B cell (primary cell): Measurements from ENCODE around the gene PAM16. TPM values are rescaled to one million over a fixed set of nuclear protein-coding genes. Genes with fewer than 3 reads are reported as not detected.

Source experiments
- ATAC-seq: fragments of 200-7000 bp; cut with Tn5 transposase; one replicate; pipeline ENCODE4 v1.10.0; 2021; ENCODE audit warnings: low read depth, mild to moderate bottlenecking, moderate number of reproducible peaks, moderate library complexity
- CTCF ChIA-PET: fragments of 350-600 bp; sonication (Branson Sonifier 250); formaldehyde crosslinking; loops from one replicate; lab custom pipeline; 2021; ENCODE audit warnings: antibody characterized with exemption, inconsistent platforms; lab: Charles Lee
- POLR2A ChIA-PET: fragments of 350-600 bp; sonication (Branson Sonifier 250); formaldehyde crosslinking; loops from one replicate; lab custom pipeline; 2021; ENCODE audit warnings: antibody characterized with exemption; lab: Charles Lee
- DNase-seq: peaks from one replicate; pipeline ENCODE4 v3.0.0; 2013
- H2AFZ ChIP-seq: 2 replicates; pipeline ENCODE4 v1.6.1; 2012; ENCODE audit warnings: mild to moderate bottlenecking, low read depth, low read length; ENCODE audit not compliant: insufficient read depth, poor library complexity, severe bottlenecking
- H3K27ac ChIP-seq, 2 donors: 1 replicate in 1 of 2; 2 replicates in 1 of 2; pipeline ENCODE4 v1.5.1; 2012 to 2013; ENCODE audit warnings: low read length in 2 of 2, mild to moderate bottlenecking in 2 of 2, moderate library complexity in 1 of 2
- H3K27me3 ChIP-seq, 4 experiments: fragments of 200-600 bp in 1 of 4; sonication (generic) in 1 of 4; replicated peaks in 1 of 4; 1 replicate in 2 of 4; 2 replicates in 2 of 4; pipeline versions ENCODE4 v1.6.1 to v1.7.0; 2013 to 2016; ENCODE audit warnings: low read length in 3 of 4, mild to moderate bottlenecking in 2 of 4, mixed read lengths in 1 of 4, moderate library complexity in 1 of 4; ENCODE audit not compliant: insufficient read depth in 4 of 4, control insufficient read depth in 3 of 4; ENCODE audit errors: control extremely low read depth in 1 of 4
- H3K36me3 ChIP-seq, 2 experiments: replicated peaks in 1 of 2; 1 replicate in 1 of 2; 2 replicates in 1 of 2; pipeline versions ENCODE4 v1.6.1 to v1.7.1; 2013; ENCODE audit warnings: low read length in 1 of 2; ENCODE audit not compliant: insufficient read depth in 2 of 2, control insufficient read depth in 1 of 2; ENCODE audit errors: control extremely low read depth in 1 of 2, extremely low read depth in 1 of 2
- H3K4me1 ChIP-seq, 2 donors: fragments of 200-600 bp in 1 of 2; sonication (generic) in 1 of 2; 1 replicate in 1 of 2; 2 replicates in 1 of 2; pipeline versions ENCODE4 v1.5.1 to v1.6.1; 2013 to 2017; ENCODE audit warnings: low read length in 2 of 2; ENCODE audit not compliant: control insufficient read depth in 2 of 2, insufficient read depth in 2 of 2
- H3K4me2 ChIP-seq: replicated peaks from 2 replicates; pipeline ENCODE3; 2012; ENCODE audit warnings: mild to moderate bottlenecking, low read depth, low read length; ENCODE audit not compliant: poor library complexity, severe bottlenecking
- H3K4me3 ChIP-seq, 5 experiments: fragments of 200-600 bp in 1 of 5; sonication (generic) in 1 of 5; 1 replicate in 3 of 5; 2 replicates in 2 of 5; pipeline versions ENCODE4 v1.5.1 to v1.7.0; 2011 to 2016; ENCODE audit warnings: low read length in 4 of 5, mild to moderate bottlenecking in 4 of 5, low read depth in 2 of 5, control low read depth in 1 of 5, moderate library complexity in 1 of 5; ENCODE audit not compliant: insufficient read depth in 1 of 5; ENCODE audit errors: control extremely low read depth in 1 of 5, extremely low read depth in 1 of 5
- H3K79me2 ChIP-seq: fragments of 200-600 bp; sonication (generic); one replicate; pipeline ENCODE4 v1.6.0; 2016; ENCODE audit warnings: low read length; ENCODE audit not compliant: control insufficient read depth, insufficient read depth
- H3K9ac ChIP-seq: fragments of 200-600 bp; sonication (generic); 2 replicates; pipeline ENCODE4 v1.6.1; 2017; ENCODE audit warnings: mild to moderate bottlenecking, low read length, moderate library complexity
- H3K9me3 ChIP-seq, 3 donors: one replicate each; pipeline versions ENCODE4 v1.6.1 to v1.7.1; 2013; ENCODE audit warnings: low read length in 2 of 3; ENCODE audit not compliant: control insufficient read depth in 2 of 3, insufficient read depth in 1 of 3; ENCODE audit errors: control extremely low read depth in 1 of 3
- H4K20me1 ChIP-seq: 2 replicates; pipeline ENCODE4 v1.6.0; 2012; ENCODE audit warnings: mild to moderate bottlenecking, low read length; ENCODE audit not compliant: insufficient read depth, control insufficient read depth, poor library complexity, severe bottlenecking
- H3K27ac Mint-ChIP-seq: one replicate; pipeline ENCODE4 v1.8.0; 2021; ENCODE audit warnings: mixed read lengths
- H3K27me3 Mint-ChIP-seq: one replicate; pipeline ENCODE4 v1.8.0; 2021; ENCODE audit warnings: mixed read lengths
- H3K4me1 Mint-ChIP-seq: one replicate; pipeline ENCODE4 v1.8.0; 2021; ENCODE audit warnings: mixed read lengths
- H3K4me3 Mint-ChIP-seq: one replicate; pipeline ENCODE4 v1.8.0; 2021; ENCODE audit warnings: mixed read lengths
- H3K9me3 Mint-ChIP-seq: one replicate; pipeline ENCODE4 v1.8.0; 2022; ENCODE audit warnings: mixed read lengths; ENCODE audit not compliant: insufficient read depth
- EZH2 ChIP-seq: IDR thresholded peaks from 2 replicates; pipeline ENCODE4 v1.6.1; 2012; ENCODE audit warnings: borderline replicate concordance, low read depth, mild to moderate bottlenecking, moderate library complexity, low read length; ENCODE audit not compliant: insufficient read depth, poor library complexity, severe bottlenecking
- WGBS: methylation state at CpG from one replicate; pipeline ENCODE4 v1.1.5; 2013; ENCODE audit warnings: missing lambda C conversion rate; ENCODE audit not compliant: insufficient coverage; 5-methylcytosine and 5-hydroxymethylcytosine counted together
- intact Hi-C: fragments of 100-400 bp; cut with micrococcal nuclease; formaldehyde crosslinking; loops from one replicate; pipeline ENCODE4 v1.10.0; 2022
- polyA plus RNA-seq: library from polyadenylated mRNA; depleted of rRNA; stranded (reverse); fragments of >200 nt; gene quantifications from 2 replicates; pipeline ENCODE4 v1.2.3, GENCODE V29; 2012
- total RNA-seq, 2 donors: library from RNA; stranded (reverse); fragments of 120-200 nt in 1 of 2; gene quantifications; 1 replicate in 1 of 2; 2 replicates in 1 of 2; pipeline versions ENCODE4 v1.2.3 to v1.2.4, GENCODE V29; 2013 to 2022
- TF ChIP-seq, protein P1 (sequence below): fragments of 200-600 bp; IDR thresholded peaks from one replicate; pipeline ENCODE4 v1.8.0; 2022; ENCODE audit warnings: antibody characterized with exemption, mild to moderate bottlenecking

The PAM16 gene
- total and polyA plus RNA-seq, 2 donors (not counting 1 experiment from before 2014, with no cell fraction given): 57.3 to 64.1 TPM

DNA sequence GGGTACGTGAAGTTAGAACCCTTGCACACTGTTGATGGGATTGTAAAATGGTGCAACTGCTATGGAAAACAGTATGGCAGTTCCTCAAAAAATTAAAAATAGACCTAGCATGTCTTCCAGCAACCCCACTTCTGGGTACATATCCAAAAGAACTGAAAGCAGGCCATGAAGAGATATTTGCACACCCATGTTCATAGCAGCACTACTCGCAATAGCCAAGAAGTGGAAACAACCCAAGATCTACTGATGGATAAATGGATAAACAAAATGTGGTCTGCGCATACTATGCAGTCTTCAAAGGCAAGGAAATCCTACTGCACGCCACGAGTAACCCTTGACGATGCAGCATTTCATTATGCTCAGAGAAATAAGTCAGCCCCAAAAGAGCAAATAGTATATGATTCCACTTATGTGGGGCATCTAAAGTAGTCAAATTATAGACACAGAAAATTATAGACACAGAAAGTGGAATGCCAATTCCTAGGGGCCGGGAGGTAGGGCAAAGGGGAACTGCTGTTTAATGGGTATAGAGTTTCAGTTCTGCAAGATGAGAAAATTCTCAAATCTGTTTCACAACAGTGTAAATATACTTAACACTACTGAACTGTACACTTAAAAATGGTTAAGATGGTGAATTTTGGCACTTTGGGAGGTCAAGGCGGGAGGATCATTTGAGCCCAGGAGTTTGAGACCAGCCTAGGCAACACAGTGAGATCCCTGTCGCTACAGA is 48.0 kb upstream of the PAM16 start:
- CTCF ChIA-PET: interaction anchor here (0.8 to 7.6 kb wide), 3 partner anchors 16 to 109 kb away, joined by 4 to 108 read pairs (median 37); partner anchors contain the start of gene CORO7
- Histone ChIP-seq H3K27ac (no peak overlapping the region), H3K4me1 (peaks cover 0 to 6% of the 10 kb centered on the region in 2 donors), H4K20me1 (peaks cover 86% of the 10 kb centered on the region), H3K27me3 (no peaks in the 10 kb centered on the region), H2AFZ (no peak overlapping the region), H3K9me3 (no peaks in the 10 kb centered on the region), H3K36me3 (peaks cover 2 to 56% of the 10 kb centered on the region in 2 experiments), H3K4me2 (no peak overlapping the region), H3K4me3 (no peak overlapping the region), H3K9ac (no peak overlapping the region), H3K79me2 (peaks cover 45% of the 10 kb centered on the region)
- 100% methylated on average over 3 of the region's 9 CpGs for WGBS
- H3K4me1 Mint-ChIP-seq: peaks cover 7% of the 10 kb centered on the region
- ATAC-seq (no peak), DNase-seq (no peak)
- POLR2A ChIA-PET: interaction anchor here (0.6 kb wide), 2 partner anchors 18 to 35 kb away, joined by 3 to 7 read pairs; no protein-coding TSS in a partner anchor
- H3K27ac Mint-ChIP-seq: no peak overlapping the region
- H3K27me3 Mint-ChIP-seq: no peaks in the 10 kb centered on the region
- H3K9me3 Mint-ChIP-seq: no peaks in the 10 kb centered on the region
- no peak overlapping the region for H3K4me3 Mint-ChIP-seq
- TF ChIP-seq, protein P1, sequence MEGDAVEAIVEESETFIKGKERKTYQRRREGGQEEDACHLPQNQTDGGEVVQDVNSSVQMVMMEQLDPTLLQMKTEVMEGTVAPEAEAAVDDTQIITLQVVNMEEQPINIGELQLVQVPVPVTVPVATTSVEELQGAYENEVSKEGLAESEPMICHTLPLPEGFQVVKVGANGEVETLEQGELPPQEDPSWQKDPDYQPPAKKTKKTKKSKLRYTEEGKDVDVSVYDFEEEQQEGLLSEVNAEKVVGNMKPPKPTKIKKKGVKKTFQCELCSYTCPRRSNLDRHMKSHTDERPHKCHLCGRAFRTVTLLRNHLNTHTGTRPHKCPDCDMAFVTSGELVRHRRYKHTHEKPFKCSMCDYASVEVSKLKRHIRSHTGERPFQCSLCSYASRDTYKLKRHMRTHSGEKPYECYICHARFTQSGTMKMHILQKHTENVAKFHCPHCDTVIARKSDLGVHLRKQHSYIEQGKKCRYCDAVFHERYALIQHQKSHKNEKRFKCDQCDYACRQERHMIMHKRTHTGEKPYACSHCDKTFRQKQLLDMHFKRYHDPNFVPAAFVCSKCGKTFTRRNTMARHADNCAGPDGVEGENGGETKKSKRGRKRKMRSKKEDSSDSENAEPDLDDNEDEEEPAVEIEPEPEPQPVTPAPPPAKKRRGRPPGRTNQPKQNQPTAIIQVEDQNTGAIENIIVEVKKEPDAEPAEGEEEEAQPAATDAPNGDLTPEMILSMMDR: no peak
- TF ChIP-seq EZH2: no peak
- intact Hi-C loops: no loop called here

DNA sequence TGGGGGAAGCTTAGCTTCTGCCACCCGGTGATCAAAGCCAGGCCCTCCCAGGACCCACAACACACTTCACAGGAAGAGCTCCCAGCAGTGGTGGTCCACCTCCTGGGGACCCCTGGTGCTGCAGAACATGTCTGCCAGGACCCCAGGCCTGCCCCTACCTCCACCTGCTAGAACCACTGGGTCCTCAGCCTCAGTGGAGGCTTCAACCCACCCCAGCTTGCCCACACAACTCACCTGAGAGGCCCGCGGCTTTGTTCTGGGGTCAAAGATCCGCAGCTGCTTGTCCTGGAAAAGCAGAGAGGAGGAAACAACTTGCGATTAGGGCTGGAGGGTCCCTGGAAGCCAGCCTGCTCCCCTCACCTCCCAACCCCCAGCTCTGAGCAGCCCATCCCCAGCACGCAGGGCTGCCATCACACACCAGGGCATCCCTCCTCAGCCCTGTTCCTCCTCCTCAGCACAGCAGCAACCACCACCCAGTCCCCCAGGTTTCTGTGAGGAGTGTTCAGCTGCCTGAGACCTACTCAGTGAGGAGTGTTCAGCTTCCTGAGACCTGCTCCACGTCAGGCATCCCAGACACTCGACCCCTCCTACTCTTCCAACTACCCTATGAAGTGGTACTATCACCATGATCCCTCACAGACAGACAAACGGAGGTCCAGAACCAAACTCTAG is 44.1 kb upstream of the PAM16 start:
- intact Hi-C loops: no loop called here
- 93% methylated on average over 5 of the region's 9 CpGs for WGBS
- peaks cover 89% of the 10 kb centered on the region for H4K20me1 ChIP-seq
- ATAC-seq: no peak
- peaks cover 5 to 63% of the 10 kb centered on the region in 2 experiments for H3K36me3 ChIP-seq
- no peak for DNase-seq
- no peaks in the 10 kb centered on the region for H3K4me1 ChIP-seq
- no peak overlapping the region for H3K27ac ChIP-seq
- H2AFZ ChIP-seq: no peak overlapping the region
- Mint-ChIP-seq H3K27me3 (no peaks in the 10 kb centered on the region), H3K4me3 (no peak overlapping the region), H3K27ac (no peak overlapping the region), H3K4me1 (no peaks in the 10 kb centered on the region), H3K9me3 (no peaks in the 10 kb centered on the region)
- H3K79me2 ChIP-seq: peaks cover 48% of the 10 kb centered on the region
- no peaks in the 10 kb centered on the region for H3K27me3 ChIP-seq
- no peak overlapping the region for H3K9ac ChIP-seq
- ChIA-PET POLR2A (no interaction called here), CTCF (interaction anchor here (3.0 kb wide), 1 partner anchor 8 kb away, joined by 16 read pairs; no protein-coding TSS in a partner anchor)
- TF ChIP-seq EZH2: no peak
- TF ChIP-seq, protein P1: no peak
- H3K4me3 ChIP-seq: no peak overlapping the region
- H3K9me3 ChIP-seq: no peaks in the 10 kb centered on the region
- no peak overlapping the region for H3K4me2 ChIP-seq
